ENCODE data around the gene CORO2A. TPM values are rescaled to one million over a fixed set of nuclear protein-coding genes. Genes with fewer than 3 reads are reported as not detected.

Gene CORO2A
- total and polyA plus RNA-seq, 2 of the 13 experiments (the other 11 are each of a cell fraction or from before 2014, with no cell fraction given), result 14.4 to 15.3 TPM

GRCh38 chr9:98146101-98146991, 46.1 kb downstream of the CORO2A start (continued):
- TF ChIP-seq ZNF382 (CRISPR knock-in tag; IDR thresholded peaks at IDR 0.05; ENCODE audit: borderline replicate concordance) (no peak), NCOA1 (CRISPR knock-in tag; IDR thresholded peaks at IDR 0.05) (no peak; the same call in 1 of the 2 replicates), ZMAT5 (CRISPR knock-in tag; IDR thresholded peaks at IDR 0.05; ENCODE audit: borderline replicate concordance, low read depth) (no peak), E2F2 (CRISPR knock-in tag; IDR thresholded peaks at IDR 0.05; ENCODE audit: borderline replicate concordance) (no peak), ZNF574 (CRISPR knock-in tag; IDR thresholded peaks at IDR 0.05) (peak; percentile 78), SIN3A (IDR thresholded peaks at IDR 0.05; ENCODE audit: borderline replicate concordance, low read depth, low read length) (no peak), ZNF644 (CRISPR knock-in tag; IDR thresholded peaks at IDR 0.05; ENCODE audit: low read depth) (peak; percentile 75; the same call in 1 of the 2 replicates), LRRFIP1 (CRISPR knock-in tag; conservative IDR thresholded peaks at IDR 0.05) (no peak), ZNF800 (CRISPR knock-in tag; IDR thresholded peaks at IDR 0.05) (no peak), ZNF569 (CRISPR knock-in tag; IDR thresholded peaks at IDR 0.05; ENCODE audit: borderline replicate concordance) (no peak), XBP1 (CRISPR knock-in tag; IDR thresholded peaks at IDR 0.05) (no peak), THAP8 (CRISPR knock-in tag; IDR thresholded peaks at IDR 0.05; ENCODE audit: borderline replicate concordance) (no peak), CSRNP2 (CRISPR knock-in tag; conservative IDR thresholded peaks at IDR 0.05; ENCODE audit: low read depth) (no peak), ZSCAN25 (CRISPR knock-in tag; IDR thresholded peaks at IDR 0.05) (peak; percentile 99), ZNF678 (CRISPR knock-in tag; IDR thresholded peaks at IDR 0.05) (no peak)

Data from HepG2 (cell line).